Right cardiac atrium (tissue), 5 donors: Measurements from ENCODE around the gene HORMAD2. TPM values are rescaled to one million over a fixed set of nuclear protein-coding genes. Genes with fewer than 3 reads are reported as not detected.
"Not testable (repeated sequence)": the region's sequence is repeated elsewhere in the genome, so short reads cannot be mapped to it uniquely, and the experiment has no call there.

ENCODE experiments used
- ATAC-seq, 2 donors: fragments of 200-7000 bp; cut with Tn5 transposase; one replicate each; pipeline versions ENCODE4 v1.8.0 to v1.9.1; 2020; ENCODE audit warnings: moderate library complexity in 2 of 2, mild to moderate bottlenecking in 1 of 2
- DNase-seq, 3 donors: peaks; one replicate each; pipeline ENCODE4 v3.0.0-alpha.2; 2020
- H3K27ac ChIP-seq: one replicate; pipeline ENCODE4 v1.5.1; 2013; ENCODE audit warnings: mild to moderate bottlenecking, low read length, control low read depth, moderate library complexity
- H3K27me3 ChIP-seq: one replicate; pipeline ENCODE4 v1.6.1; 2013; ENCODE audit not compliant: control insufficient read depth, insufficient read depth
- H3K4me1 ChIP-seq: one replicate; pipeline ENCODE4 v1.6.1; 2013; ENCODE audit warnings: low read length; ENCODE audit not compliant: control insufficient read depth, insufficient read depth
- H3K4me3 ChIP-seq: one replicate; pipeline ENCODE4 v1.5.1; 2013; ENCODE audit warnings: low read length, control low read depth
- H3K9me3 ChIP-seq: one replicate; pipeline ENCODE4 v1.6.1; 2013; ENCODE audit warnings: low read length; ENCODE audit not compliant: control insufficient read depth
- WGBS: extraction: QIAGEN DNeasy Blood & Tissue Kit; methylation state at CpG from one replicate; pipeline ENCODE4 v1.1.7; 2013; 5-methylcytosine and 5-hydroxymethylcytosine counted together
- intact Hi-C, 4 donors: fragments of 100-400 bp; cut with DNase I; formaldehyde crosslinking; loops; one replicate each; pipeline versions ENCODE4 v1.11.0 to v1.14.0; 2022 to 2023
- polyA plus RNA-seq: library from polyadenylated mRNA; stranded (reverse); fragments of 200-250 nt; gene quantifications from one replicate; pipeline ENCODE4 v1.2.3, GENCODE V29; 2013
- total RNA-seq, 4 donors: library from RNA; stranded (reverse); fragmentation: NEBNext Ultra II Directional; extraction: Animal tissue kit (Norgen Biotek cat#: 25700); gene quantifications; one replicate each; pipeline ENCODE4 v1.2.1, GENCODE V29; 2021
- donor health status: healthy with polysubstance abuse.
- donor health status: DM: no; HTN: yes; CAD: no.
- donor health status: DM: no; HTN: no; CAD: no.
- donor health status: DM: no; HTN: yes; CAD: no; lungs with severe emphysema.
- donor health status: DM: yes; HTN: yes; CAD: no.

HORMAD2 gene
- total and polyA plus RNA-seq, 5 donors: not detected

GRCh38 chr22:30086496-30086895 lies 6.2 kb downstream of the HORMAD2 start:
- no peaks in the 10 kb centered on the region for H3K27me3 ChIP-seq
- no peaks in the 10 kb centered on the region for H3K4me1 ChIP-seq
- intact Hi-C loops: loop anchor here (10.0 kb wide), 2 partner anchors 392 to 452 kb away; no protein-coding TSS in a partner anchor
- H3K9me3 ChIP-seq: no peaks in the 10 kb centered on the region
- WGBS: 70% methylated on average over 2 of the region's 2 CpGs
- DNase-seq: no peak
- no peak overlapping the region for H3K4me3 ChIP-seq
- no peak for ATAC-seq
- no peak overlapping the region for H3K27ac ChIP-seq

GRCh38 chr22:30087037-30087436 lies 6.8 kb downstream of the HORMAD2 start:
- H3K4me3 ChIP-seq, H3K27ac ChIP-seq, H3K9me3 ChIP-seq, H3K27me3 ChIP-seq, ATAC-seq, H3K4me1 ChIP-seq, DNase-seq: not testable (repeated sequence)
- intact Hi-C loops: loop anchor here (10.0 kb wide), 2 partner anchors 392 to 452 kb away; no protein-coding TSS in a partner anchor
- 83% methylated on average over 5 of the region's 5 CpGs for WGBS

GRCh38 chr22:30087611-30088010 lies 7.3 kb downstream of the HORMAD2 start:
- Histone ChIP-seq H3K4me3 (no peak overlapping the region), H3K4me1 (no peaks in the 10 kb centered on the region), H3K27me3 (no peaks in the 10 kb centered on the region), H3K27ac (no peak overlapping the region), H3K9me3 (no peaks in the 10 kb centered on the region)
- ATAC-seq (no peak), DNase-seq (no peak)
- intact Hi-C loops: loop anchor here (10.0 kb wide), 2 partner anchors 393 to 453 kb away; no protein-coding TSS in a partner anchor

GRCh38 chr22:30088468-30088867 lies 8.2 kb downstream of the HORMAD2 start:
- H3K27ac ChIP-seq: no peak overlapping the region
- intact Hi-C loops: loop anchor here (10.0 kb wide), 2 partner anchors 394 to 454 kb away; no protein-coding TSS in a partner anchor
- DNase-seq (no peak), ATAC-seq (no peak)
- no peak overlapping the region for H3K4me3 ChIP-seq
- H3K4me1 ChIP-seq: no peaks in the 10 kb centered on the region
- H3K9me3 ChIP-seq: no peaks in the 10 kb centered on the region
- no peaks in the 10 kb centered on the region for H3K27me3 ChIP-seq

- ATAC-seq: no peak
- H3K27me3 ChIP-seq: no peaks in the 10 kb centered on the region
- no peak overlapping the region for H3K4me3 ChIP-seq
- intact Hi-C loops: loop anchor here (10.0 kb wide), 2 partner anchors 395 to 455 kb away; no protein-coding TSS in a partner anchor
- no peaks in the 10 kb centered on the region for H3K4me1 ChIP-seq
- H3K27ac ChIP-seq: no peak overlapping the region
- DNase-seq: no peak
- H3K9me3 ChIP-seq: no peaks in the 10 kb centered on the region
- 68% methylated on average over 1 of the region's 1 CpG for WGBS
These were observed 9.4 kb downstream of the HORMAD2 start for GRCh38 chr22:30089655-30089974.

GRCh38 chr22:30092686-30093085 lies 12.4 kb downstream of the HORMAD2 start:
- no peak overlapping the region for H3K4me3 ChIP-seq
- 78% methylated on average over 1 of the region's 1 CpG for WGBS
- DNase-seq (no peak), ATAC-seq (no peak)
- no peaks in the 10 kb centered on the region for H3K4me1 ChIP-seq
- peaks cover 2% of the 10 kb centered on the region for H3K27me3 ChIP-seq
- H3K9me3 ChIP-seq: no peaks in the 10 kb centered on the region
- H3K27ac ChIP-seq: no peak overlapping the region
- intact Hi-C loops: no loop called here

GRCh38 chr22:30094804-30095203 lies 14.5 kb downstream of the HORMAD2 start:
- Histone ChIP-seq H3K27me3 (peaks cover 2% of the 10 kb centered on the region), H3K4me1 (no peaks in the 10 kb centered on the region), H3K4me3 (no peak overlapping the region), H3K27ac (no peak overlapping the region), H3K9me3 (no peaks in the 10 kb centered on the region)
- WGBS: 88% methylated on average over 1 of the region's 1 CpG
- DNase-seq: no peak
- ATAC-seq: no peak
- intact Hi-C loops: no loop called here

GRCh38 chr22:30097861-30098260 lies 17.6 kb downstream of the HORMAD2 start:
- ATAC-seq (no peak), DNase-seq (no peak)
- no peaks in the 10 kb centered on the region for H3K9me3 ChIP-seq
- 28% methylated on average over 1 of the region's 1 CpG for WGBS
- peaks cover 2% of the 10 kb centered on the region for H3K27me3 ChIP-seq
- no peak overlapping the region for H3K4me3 ChIP-seq
- no peaks in the 10 kb centered on the region for H3K4me1 ChIP-seq
- intact Hi-C loops: no loop called here
- H3K27ac ChIP-seq: no peak overlapping the region

GRCh38 chr22:30100770-30101169 lies 20.5 kb downstream of the HORMAD2 start:
- not testable (repeated sequence) for H3K27me3 ChIP-seq, H3K4me3 ChIP-seq, DNase-seq, ATAC-seq, H3K9me3 ChIP-seq, H3K27ac ChIP-seq, H3K4me1 ChIP-seq
- intact Hi-C loops: loop anchor here in 3 of 4 donors (10.0 kb wide), 3 partner anchors 284 to 384 kb away; partner anchors contain the start of genes RNF215 (in 1 of the 3) and SEC14L2 (in 1 of the 3)
- WGBS: 45% methylated on average over 2 of the region's 2 CpGs

- intact Hi-C loops: loop anchor here in 3 of 4 donors (5.0 to 10.0 kb wide), 4 partner anchors 280 to 380 kb away; partner anchors contain the start of genes RNF215 (in 2 of the 3) and SEC14L2 (in 1 of the 3)
- Histone ChIP-seq H3K4me1 (no peaks in the 10 kb centered on the region), H3K27ac (no peak overlapping the region), H3K9me3 (no peaks in the 10 kb centered on the region), H3K27me3 (no peaks in the 10 kb centered on the region), H3K4me3 (no peak overlapping the region)
- 73% methylated on average over 3 of the region's 3 CpGs for WGBS
- DNase-seq (no peak), ATAC-seq (no peak)
These were observed 24.4 kb downstream of the HORMAD2 start for GRCh38 chr22:30104501-30105156.

- no peak overlapping the region for H3K4me3 ChIP-seq
- no peak for ATAC-seq
- H3K27me3 ChIP-seq: no peaks in the 10 kb centered on the region
- no peak overlapping the region for H3K27ac ChIP-seq
- no peaks in the 10 kb centered on the region for H3K9me3 ChIP-seq
- H3K4me1 ChIP-seq: no peaks in the 10 kb centered on the region
- DNase-seq: no peak
- intact Hi-C loops: loop anchor here in 3 of 4 donors (5.0 to 10.0 kb wide), 4 partner anchors 279 to 379 kb away; partner anchors contain the start of genes RNF215 (in 2 of the 3) and SEC14L2 (in 1 of the 3)
These were observed 25.2 kb downstream of the HORMAD2 start for GRCh38 chr22:30105483-30105882.
